ENCODE data around the gene CD2.

The CD2 gene

GRCh38 chr1:116768416-116769103 lies 14.3 kb downstream of the CD2 start:
- H3K4me3 ChIP-seq (ENCODE audit: control insufficient read depth, low read depth, low read length): no peak overlapping the region
- TF ChIP-seq, protein P1, sequence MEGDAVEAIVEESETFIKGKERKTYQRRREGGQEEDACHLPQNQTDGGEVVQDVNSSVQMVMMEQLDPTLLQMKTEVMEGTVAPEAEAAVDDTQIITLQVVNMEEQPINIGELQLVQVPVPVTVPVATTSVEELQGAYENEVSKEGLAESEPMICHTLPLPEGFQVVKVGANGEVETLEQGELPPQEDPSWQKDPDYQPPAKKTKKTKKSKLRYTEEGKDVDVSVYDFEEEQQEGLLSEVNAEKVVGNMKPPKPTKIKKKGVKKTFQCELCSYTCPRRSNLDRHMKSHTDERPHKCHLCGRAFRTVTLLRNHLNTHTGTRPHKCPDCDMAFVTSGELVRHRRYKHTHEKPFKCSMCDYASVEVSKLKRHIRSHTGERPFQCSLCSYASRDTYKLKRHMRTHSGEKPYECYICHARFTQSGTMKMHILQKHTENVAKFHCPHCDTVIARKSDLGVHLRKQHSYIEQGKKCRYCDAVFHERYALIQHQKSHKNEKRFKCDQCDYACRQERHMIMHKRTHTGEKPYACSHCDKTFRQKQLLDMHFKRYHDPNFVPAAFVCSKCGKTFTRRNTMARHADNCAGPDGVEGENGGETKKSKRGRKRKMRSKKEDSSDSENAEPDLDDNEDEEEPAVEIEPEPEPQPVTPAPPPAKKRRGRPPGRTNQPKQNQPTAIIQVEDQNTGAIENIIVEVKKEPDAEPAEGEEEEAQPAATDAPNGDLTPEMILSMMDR (conservative IDR thresholded peaks at IDR 0.05; ENCODE audit: control insufficient read depth, insufficient read depth, low read depth, low read length): no peak
- no peak for DNase-seq (ENCODE audit: low read depth)

DNA sequence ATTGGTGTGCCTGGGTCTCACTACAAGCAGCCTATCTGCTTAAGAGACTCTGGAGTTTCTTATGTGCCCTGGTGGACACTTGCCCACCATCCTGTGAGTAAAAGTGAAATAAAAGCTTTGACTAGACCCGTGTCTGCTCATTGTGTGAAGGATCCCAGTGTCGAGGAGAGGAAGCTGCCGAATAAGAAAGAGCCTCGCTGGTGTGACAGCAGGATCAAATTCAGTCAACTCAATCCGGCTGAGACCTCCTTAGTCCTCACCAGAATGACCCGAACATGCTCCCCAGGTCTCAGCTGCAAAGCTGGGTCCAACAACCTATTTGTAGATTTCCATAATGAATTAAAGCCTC lies 14.8 kb downstream of the CD2 start:
- H3K4me3 ChIP-seq (ENCODE audit: control insufficient read depth, low read depth, low read length): no peak overlapping the region
- DNase-seq (ENCODE audit: low read depth): no peak
- TF ChIP-seq, protein P1 (conservative IDR thresholded peaks at IDR 0.05; ENCODE audit: control insufficient read depth, insufficient read depth, low read depth, low read length): no peak

DNA sequence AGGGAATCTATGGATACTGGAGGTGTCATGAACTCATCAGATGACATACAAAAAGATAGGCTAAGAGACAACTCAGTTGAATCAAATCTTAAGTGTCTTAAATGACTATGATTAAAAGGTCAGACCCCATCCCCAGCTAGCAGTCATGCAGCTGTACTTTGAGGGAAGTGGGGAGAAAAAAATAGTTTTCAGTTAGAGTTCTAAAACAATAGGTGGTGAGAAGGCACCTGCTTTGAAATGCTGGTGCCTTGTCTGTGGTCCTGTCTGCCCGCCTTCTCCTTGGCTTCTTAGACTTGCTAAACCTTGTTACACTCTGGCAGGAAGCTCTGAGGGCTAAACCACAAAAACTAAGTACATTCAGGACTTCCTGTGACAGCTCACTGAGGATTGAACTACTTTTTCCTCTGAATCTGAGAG lies 15.3 kb downstream of the CD2 start:
- DNase-seq (ENCODE audit: low read depth): peak; percentile 48
- TF ChIP-seq, protein P1 (conservative IDR thresholded peaks at IDR 0.05; ENCODE audit: control insufficient read depth, insufficient read depth, low read depth, low read length): no peak
- no peak overlapping the region for H3K4me3 ChIP-seq (ENCODE audit: control insufficient read depth, low read depth, low read length)

GRCh38 chr1:116769994-116770393 lies 15.8 kb downstream of the CD2 start:
- TF ChIP-seq, protein P1 (conservative IDR thresholded peaks at IDR 0.05; ENCODE audit: control insufficient read depth, insufficient read depth, low read depth, low read length): no peak
- no peak for DNase-seq (ENCODE audit: low read depth)
- no peak overlapping the region for H3K4me3 ChIP-seq (ENCODE audit: control insufficient read depth, low read depth, low read length)

DNA sequence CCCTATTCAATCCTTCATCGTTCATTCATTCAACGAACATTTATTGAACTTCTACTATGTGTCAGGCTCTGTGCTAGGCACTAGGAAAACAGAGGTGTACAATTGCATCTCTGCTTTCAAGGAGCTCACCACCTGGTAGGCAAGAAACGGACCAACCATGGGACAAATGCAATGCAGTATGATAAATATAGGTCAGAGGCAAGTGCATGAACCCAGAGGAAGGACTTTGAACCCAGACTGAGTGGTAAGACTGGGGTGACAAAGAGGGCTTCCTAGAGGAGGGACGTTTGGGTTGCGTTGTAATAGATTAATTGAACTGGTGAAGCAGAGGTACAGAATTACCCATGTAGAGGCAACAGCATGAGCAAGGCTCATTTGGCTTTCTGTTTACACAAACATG lies 16.4 kb downstream of the CD2 start:
- TF ChIP-seq, protein P1 (conservative IDR thresholded peaks at IDR 0.05; ENCODE audit: control insufficient read depth, insufficient read depth, low read depth, low read length): no peak
- H3K4me3 ChIP-seq (ENCODE audit: control insufficient read depth, low read depth, low read length): no peak overlapping the region
- no peak for DNase-seq (ENCODE audit: low read depth)

DNA sequence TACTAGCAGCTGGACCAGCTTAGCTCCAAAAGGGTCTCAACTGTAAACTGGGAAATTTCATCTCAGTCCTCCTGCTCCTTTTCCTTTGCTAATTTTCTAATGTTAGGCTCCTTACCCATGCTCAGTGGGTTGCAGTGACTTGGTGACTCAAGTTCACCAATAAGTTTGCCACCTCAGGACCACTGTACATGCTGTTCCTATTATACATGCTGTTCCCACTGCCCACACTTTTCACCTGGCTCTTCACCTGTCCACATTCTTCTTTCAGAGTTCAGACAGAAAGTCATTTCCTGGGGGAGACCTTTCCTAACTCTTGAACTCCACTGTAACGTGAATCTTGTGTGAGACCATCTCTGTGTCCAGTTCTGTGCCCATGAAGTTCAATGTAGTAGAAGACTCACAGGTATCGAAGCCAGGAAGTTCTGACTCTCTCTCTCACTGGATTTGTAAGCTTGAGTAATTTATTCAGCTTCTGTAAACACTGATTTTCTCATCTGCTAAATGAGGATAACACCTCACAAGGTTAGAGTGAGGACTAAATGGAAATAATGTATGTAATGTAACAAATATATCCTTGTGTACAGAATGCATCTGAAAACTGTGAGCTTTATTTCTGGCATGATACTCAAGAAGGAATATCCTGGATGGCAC lies 17.9 kb downstream of the CD2 start:
- no peak for DNase-seq (ENCODE audit: low read depth)
- TF ChIP-seq, protein P1 (conservative IDR thresholded peaks at IDR 0.05; ENCODE audit: control insufficient read depth, insufficient read depth, low read depth, low read length): no peak
- no peak overlapping the region for H3K4me3 ChIP-seq (ENCODE audit: control insufficient read depth, low read depth, low read length)
